ENCODE results near the gene DNAH6.

DNA sequence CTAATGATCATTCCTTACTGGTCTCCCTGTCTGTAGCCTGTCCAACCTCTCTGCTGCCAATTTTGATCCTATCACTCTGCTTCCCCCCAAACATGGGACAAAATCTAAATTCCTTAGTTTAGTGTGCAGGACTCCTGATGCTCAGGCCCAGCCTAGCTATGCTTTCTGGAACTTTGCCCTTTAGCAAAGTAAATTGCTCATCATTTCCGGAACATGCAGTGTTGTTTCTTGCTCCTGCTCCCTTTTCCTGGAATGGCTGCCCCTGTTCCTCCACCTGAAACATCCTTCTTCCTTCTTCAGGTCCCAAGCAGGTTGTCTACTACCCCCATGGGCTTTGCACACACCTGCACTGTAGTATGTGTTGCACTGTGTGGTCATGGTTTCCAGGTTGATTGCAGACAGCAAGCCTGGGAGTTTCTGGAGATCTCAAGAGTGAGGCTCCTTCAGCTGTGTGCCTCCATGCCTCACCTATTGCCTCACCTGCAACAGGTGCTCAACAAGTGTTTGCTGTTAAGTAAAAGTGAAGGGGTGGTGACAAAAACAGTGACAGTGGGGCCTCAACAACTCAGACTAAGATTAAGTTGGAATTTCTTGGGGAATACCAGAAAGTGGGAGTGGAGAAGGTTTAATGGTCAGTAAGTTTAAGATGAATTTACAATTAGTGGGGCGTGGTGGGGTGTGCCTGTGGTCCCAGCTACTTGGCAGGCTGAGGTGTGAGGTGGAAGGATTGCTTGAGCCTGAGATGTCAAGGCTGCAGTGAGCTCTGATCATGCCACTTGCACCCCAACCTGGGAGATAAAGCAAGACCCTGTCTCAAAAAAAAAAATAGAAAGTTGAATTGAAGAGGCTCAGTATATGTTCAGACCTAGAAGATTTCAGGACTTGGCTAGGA lies 120.0 kb downstream of the DNAH6 start:
- TF ChIP-seq POLR2AphosphoS5 (IDR thresholded peaks at IDR 0.05; ENCODE audit: control insufficient read depth, insufficient read depth, low read depth, low read length) (no peak), SPI1 (IDR thresholded peaks at IDR 0.05; ENCODE audit: borderline replicate concordance, low read depth, low read length) (no peak), NFYB (IDR thresholded peaks at IDR 0.05; ENCODE audit: extremely low read depth, insufficient read length) (no peak), MAZ (CRISPR knock-in tag; conservative IDR thresholded peaks at IDR 0.05 in 1 of 2, IDR thresholded peaks at IDR 0.05 in 1 of 2) (no peak), ZNF24 (IDR thresholded peaks at IDR 0.05) (no peak)
- TF ChIP-seq, protein P1, sequence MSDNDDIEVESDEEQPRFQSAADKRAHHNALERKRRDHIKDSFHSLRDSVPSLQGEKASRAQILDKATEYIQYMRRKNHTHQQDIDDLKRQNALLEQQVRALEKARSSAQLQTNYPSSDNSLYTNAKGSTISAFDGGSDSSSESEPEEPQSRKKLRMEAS (CRISPR knock-in tag; IDR thresholded peaks at IDR 0.05) = no peak
- TF ChIP-seq, protein P2, sequence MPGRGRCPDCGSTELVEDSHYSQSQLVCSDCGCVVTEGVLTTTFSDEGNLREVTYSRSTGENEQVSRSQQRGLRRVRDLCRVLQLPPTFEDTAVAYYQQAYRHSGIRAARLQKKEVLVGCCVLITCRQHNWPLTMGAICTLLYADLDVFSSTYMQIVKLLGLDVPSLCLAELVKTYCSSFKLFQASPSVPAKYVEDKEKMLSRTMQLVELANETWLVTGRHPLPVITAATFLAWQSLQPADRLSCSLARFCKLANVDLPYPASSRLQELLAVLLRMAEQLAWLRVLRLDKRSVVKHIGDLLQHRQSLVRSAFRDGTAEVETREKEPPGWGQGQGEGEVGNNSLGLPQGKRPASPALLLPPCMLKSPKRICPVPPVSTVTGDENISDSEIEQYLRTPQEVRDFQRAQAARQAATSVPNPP (IDR thresholded peaks at IDR 0.05; ENCODE audit: borderline replicate concordance, insufficient read depth, insufficient read length) = no peak
